ENCODE results near the gene SYPL2.
A peak's percentile ranks its signal among the peaks of the same experiment; 100 is the strongest.

GRCh38 chr1:109498161-109498801 lies 31.9 kb downstream of the SYPL2 start:
- TF ChIP-seq YY1 (IDR thresholded peaks at IDR 0.05; ENCODE audit: low read depth): no peak
- TF ChIP-seq EP300 (IDR thresholded peaks at IDR 0.05; ENCODE audit: borderline replicate concordance): no peak
- no peak for TF ChIP-seq USF1 (IDR thresholded peaks at IDR 0.05)
- no peak for TF ChIP-seq ZBTB7A (IDR thresholded peaks at IDR 0.05; ENCODE audit: low read depth)
- TF ChIP-seq TAF1 (IDR thresholded peaks at IDR 0.05; ENCODE audit: low read depth): no peak
- peak; percentile 48 for TF ChIP-seq RAD21 (IDR thresholded peaks at IDR 0.05; ENCODE audit: low read depth)
